ENCODE data around the gene TRIM7. TPM values are rescaled to one million over a fixed set of nuclear protein-coding genes. Genes with fewer than 3 reads are reported as not detected.

The TRIM7 gene
- total RNA-seq (2014; rRNA removed; shearing (Covaris generic)) (1.4 and 6.8 TPM in 2 replicates), polyA plus RNA-seq (2016; fragmentation: Nextera tagmentation; extraction: Ambion mirVana) (2.5 and 3.1 TPM in 2 replicates)

- H3K4me3 ChIP-seq = peak within 1 kb of the TSS; percentile 77
- H3K9me2 ChIP-seq (ENCODE audit: insufficient read depth) = no peaks in the 10 kb centered on the region
- in situ Hi-C loops (cut with MboI) = no loop called here
- H3K27me3 ChIP-seq (replicated peaks; ENCODE audit: insufficient read depth) = no peaks in the 10 kb centered on the region
- peak within 1 kb of the TSS; percentile 16; the same call in 1 of the 2 replicates for H3K9ac ChIP-seq
- no peaks in the 10 kb centered on the region for H3K9me3 ChIP-seq (ENCODE audit: low read depth)
- H3F3A ChIP-seq (ENCODE audit: insufficient read depth) = peaks cover 22% of the 10 kb centered on the region
- H3K36me3 ChIP-seq (ENCODE audit: low read depth) = no peaks in the 10 kb centered on the region
- TF ChIP-seq EZH2 (IDR thresholded peaks at IDR 0.05; ENCODE audit: insufficient read depth, poor library complexity, severe bottlenecking) = no peak
- no peak for TF ChIP-seq EZH2phosphoT487 (IDR thresholded peaks at IDR 0.05; ENCODE audit: insufficient read depth, low read depth)
- no peaks in the 10 kb centered on the region for H4K20me1 ChIP-seq (ENCODE audit: insufficient read depth)
- no peaks in the 10 kb centered on the region for H3K4me1 ChIP-seq (ENCODE audit: insufficient read depth)
- peak; percentile 62 for DNase-seq
- no peak within 1 kb of the TSS for H3K27ac ChIP-seq
- no peaks in the 10 kb centered on the region for H3K79me2 ChIP-seq (ENCODE audit: insufficient read depth)
- 6% methylated on average over 60 to 66 of the region's 94 CpGs for WGBS, 2 experiments (ENCODE audit: low coverage in 1 of 2, low lambda C conversion rate in 2 of 2, missing lambda C conversion rate in 2 of 2)
- H2AFZ ChIP-seq = peak within 1 kb of the TSS; percentile 78
- peak within 1 kb of the TSS; percentile 15 for H3K4me2 ChIP-seq (ENCODE audit: unreplicated experiment)
Measured at GRCh38 chr5:181204826-181205760, at the start of gene TRIM7. Gene TRIM7 (minus strand): TSS chr5:181205196. CDS start chr5:181205110, 86 bp downstream.

DNA sequence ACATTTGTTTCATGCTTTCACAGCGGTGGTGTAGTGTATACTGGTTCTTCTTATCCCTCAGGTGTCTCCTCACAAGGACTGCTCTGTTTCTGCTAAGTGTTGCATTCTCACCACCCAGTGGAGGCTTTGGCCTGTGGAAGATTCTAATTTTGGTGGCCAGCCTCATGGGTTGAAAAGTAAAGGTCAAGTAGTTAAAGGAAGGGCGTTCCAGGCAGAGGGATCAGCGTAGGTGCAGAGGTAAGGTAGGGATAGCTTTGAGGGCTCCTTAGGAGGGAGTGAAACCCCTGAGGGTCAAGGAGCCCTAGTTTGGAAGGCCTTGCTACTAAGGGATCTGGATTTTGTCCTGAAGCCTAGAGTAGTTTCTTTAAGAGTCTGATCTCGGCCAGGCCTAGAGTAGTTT is 43.3 kb upstream of the TRIM7 start:
- H3K9ac ChIP-seq = peak overlapping the region; percentile 98
- peak overlapping the region; percentile 97 for H3K27ac ChIP-seq
- H4K20me1 ChIP-seq (ENCODE audit: insufficient read depth) = no peaks in the 10 kb centered on the region
- no peaks in the 10 kb centered on the region for H3K9me3 ChIP-seq (ENCODE audit: low read depth)
- in situ Hi-C loops (cut with MboI) = no loop called here
- peak overlapping the region; percentile 81 for H3K4me2 ChIP-seq (ENCODE audit: unreplicated experiment)
- peak overlapping the region; percentile 87 for H3K4me3 ChIP-seq
- peaks cover 40% of the 10 kb centered on the region for H3K4me1 ChIP-seq (ENCODE audit: insufficient read depth)
- no peak for DNase-seq
- no peaks in the 10 kb centered on the region for H3K27me3 ChIP-seq (replicated peaks; ENCODE audit: insufficient read depth)
- no peaks in the 10 kb centered on the region for H3K36me3 ChIP-seq (ENCODE audit: low read depth)
- 55 to 58% methylated on average over 4 of the region's 4 CpGs for WGBS, 2 experiments (ENCODE audit: low coverage in 1 of 2, low lambda C conversion rate in 2 of 2, missing lambda C conversion rate in 2 of 2)
- H3K9me2 ChIP-seq (ENCODE audit: insufficient read depth) = no peaks in the 10 kb centered on the region
- H2AFZ ChIP-seq = no peak overlapping the region
- H3K79me2 ChIP-seq (ENCODE audit: insufficient read depth) = peaks cover 88% of the 10 kb centered on the region
- H3F3A ChIP-seq (ENCODE audit: insufficient read depth) = peaks cover 20% of the 10 kb centered on the region
- TF ChIP-seq EZH2 (IDR thresholded peaks at IDR 0.05; ENCODE audit: insufficient read depth, poor library complexity, severe bottlenecking) (no peak), EZH2phosphoT487 (IDR thresholded peaks at IDR 0.05; ENCODE audit: insufficient read depth, low read depth) (no peak)

- peak overlapping the region; percentile 81 for H3K4me2 ChIP-seq (ENCODE audit: unreplicated experiment)
- in situ Hi-C loops (cut with MboI) = no loop called here
Measured at GRCh38 chr5:181246276-181247049, 41.5 kb upstream of the TRIM7 start.

More at GRCh38 chr5:181246276-181247049, 41.5 kb upstream of the TRIM7 start:
- Histone ChIP-seq H3K27ac (peak overlapping the region; percentile 97), H3K9me3 (ENCODE audit: low read depth) (no peaks in the 10 kb centered on the region), H3K79me2 (ENCODE audit: insufficient read depth) (peaks cover 88% of the 10 kb centered on the region), H3F3A (ENCODE audit: insufficient read depth) (peaks cover 37% of the 10 kb centered on the region), H3K4me1 (ENCODE audit: insufficient read depth) (peaks cover 47% of the 10 kb centered on the region), H3K9me2 (ENCODE audit: insufficient read depth) (no peaks in the 10 kb centered on the region), H3K27me3 (replicated peaks; ENCODE audit: insufficient read depth) (no peaks in the 10 kb centered on the region), H2AFZ (peak overlapping the region; percentile 71), H3K36me3 (ENCODE audit: low read depth) (peaks cover 6% of the 10 kb centered on the region), H3K9ac (peak overlapping the region; percentile 98), H3K4me3 (peak overlapping the region; percentile 87), H4K20me1 (ENCODE audit: insufficient read depth) (peaks cover 6% of the 10 kb centered on the region; the same call in 1 of the 2 replicates)
- no peak for TF ChIP-seq EZH2phosphoT487 (IDR thresholded peaks at IDR 0.05; ENCODE audit: insufficient read depth, low read depth)
- 0 to 2% methylated on average over 35 to 51 of the region's 55 CpGs for WGBS, 2 experiments (ENCODE audit: low coverage in 1 of 2, low lambda C conversion rate in 2 of 2, missing lambda C conversion rate in 2 of 2)
- DNase-seq = peak; percentile 97
